ENCODE data around the gene FBRS. TPM values are rescaled to one million over a fixed set of nuclear protein-coding genes. Genes with fewer than 3 reads are reported as not detected.

Gene FBRS
- total and polyA plus RNA-seq, 2 of the 13 experiments (the other 11 are each of a cell fraction or from before 2014, with no cell fraction given), result 13.7 to 16.2 TPM

GRCh38 chr16:30628628-30629540, 29.3 kb upstream of the FBRS start (continued):
- no peak for TF ChIP-seq GABPA (IDR thresholded peaks at IDR 0.05; ENCODE audit: low read depth, low read length)
- TF ChIP-seq GABPA (CRISPR knock-in tag; IDR thresholded peaks at IDR 0.05; ENCODE audit: low read depth), result peak; percentile 76
- peak; percentile 79; the same call in 1 of the 2 replicates for TF ChIP-seq HMGXB3 (CRISPR knock-in tag; IDR thresholded peaks at IDR 0.05; ENCODE audit: borderline replicate concordance)
- peak in 1 of 2 experiments; percentile 51; a peak in 2 of 4 replicates for TF ChIP-seq NR2F1 (CRISPR knock-in tag; IDR thresholded peaks at IDR 0.05)
- TF ChIP-seq SRSF4 (IDR thresholded peaks at IDR 0.05; ENCODE audit: low read depth, low read length, poor library complexity, severe bottlenecking), result no peak
- TF ChIP-seq KLF13 (CRISPR knock-in tag; IDR thresholded peaks at IDR 0.05), result no peak
- no peak for TF ChIP-seq SKIL (CRISPR knock-in tag; IDR thresholded peaks at IDR 0.05; ENCODE audit: borderline replicate concordance)
- no peak for TF ChIP-seq ZNF546 (CRISPR knock-in tag; conservative IDR thresholded peaks at IDR 0.05)
- no peak for TF ChIP-seq JUND (CRISPR knock-in tag; IDR thresholded peaks at IDR 0.05)
- TF ChIP-seq KIAA2018 (CRISPR knock-in tag; IDR thresholded peaks at IDR 0.05; ENCODE audit: borderline replicate concordance), result no peak
- no peak for TF ChIP-seq NCOR1 (IDR thresholded peaks at IDR 0.05; ENCODE audit: borderline replicate concordance, low read length)
- TF ChIP-seq ZNF740 (CRISPR knock-in tag; IDR thresholded peaks at IDR 0.05), result no peak
